ENCODE results near the gene CCS.

The CCS gene

DNA sequence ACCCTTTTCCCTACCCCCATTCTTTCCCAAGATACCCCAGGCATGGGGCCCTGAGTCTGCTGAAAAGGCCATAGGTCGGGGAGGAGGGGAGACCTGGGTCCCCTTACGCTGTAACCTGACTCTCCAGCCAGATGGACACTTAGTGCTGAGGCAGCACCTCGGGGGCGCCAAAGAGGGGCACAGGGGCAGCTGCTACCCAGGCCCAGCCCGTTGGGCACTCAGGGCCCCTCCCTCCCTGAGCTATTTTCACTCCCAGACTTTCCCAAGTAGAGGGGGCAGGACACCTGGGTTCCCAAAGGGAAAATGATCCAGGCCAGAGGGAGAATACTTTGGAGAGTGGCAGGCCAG is 45.3 kb upstream of the CCS start:
- TF ChIP-seq CTCF (IDR thresholded peaks at IDR 0.05; ENCODE audit: low read depth, low read length), result no peak
- no peak for DNase-seq (ENCODE audit: low read depth, low spot score)
- no peak overlapping the region for H3K4me3 ChIP-seq (ENCODE audit: low read depth, low read length)
- in situ Hi-C loops (cut with HindIII; ENCODE audit: low sequenced_read_pairs), result no loop called here

GRCh38 chr11:66548041-66548440 is 44.9 kb upstream of the CCS start:
- no peak for DNase-seq (ENCODE audit: low read depth, low spot score)
- TF ChIP-seq CTCF (IDR thresholded peaks at IDR 0.05; ENCODE audit: low read depth, low read length), result no peak
- in situ Hi-C loops (cut with HindIII; ENCODE audit: low sequenced_read_pairs), result no loop called here
- no peak overlapping the region for H3K4me3 ChIP-seq (ENCODE audit: low read depth, low read length)

- TF ChIP-seq CTCF (IDR thresholded peaks at IDR 0.05; ENCODE audit: low read depth, low read length), result no peak
- no peak overlapping the region for H3K4me3 ChIP-seq (ENCODE audit: low read depth, low read length)
- DNase-seq (ENCODE audit: low read depth, low spot score), result no peak
- in situ Hi-C loops (cut with HindIII; ENCODE audit: low sequenced_read_pairs), result no loop called here
These were observed 44.0 kb upstream of the CCS start for GRCh38 chr11:66548774-66549630.

DNA sequence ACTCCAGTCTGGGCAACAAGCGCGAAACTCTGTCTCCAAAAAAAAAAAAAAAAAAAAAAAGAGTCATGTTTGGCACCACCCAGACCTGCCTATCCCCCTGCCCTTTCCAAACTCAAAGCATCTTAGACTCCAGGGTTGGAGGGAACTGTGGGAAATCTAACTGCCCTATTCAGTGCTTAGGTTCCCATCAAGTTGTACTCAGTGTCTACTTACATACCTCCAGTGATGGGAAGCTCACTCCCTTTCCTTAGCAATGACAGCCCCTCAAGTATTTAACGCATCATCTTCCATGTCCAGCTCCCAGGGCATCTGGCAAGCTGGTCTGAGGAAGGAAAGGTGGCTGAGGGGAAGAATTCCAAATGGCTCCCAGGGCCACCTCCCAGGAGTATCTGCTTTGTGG is 43.3 kb upstream of the CCS start:
- in situ Hi-C loops (cut with HindIII; ENCODE audit: low sequenced_read_pairs), result no loop called here
- no peak overlapping the region for H3K4me3 ChIP-seq (ENCODE audit: low read depth, low read length)
- TF ChIP-seq CTCF (IDR thresholded peaks at IDR 0.05; ENCODE audit: low read depth, low read length), result no peak
- no peak for DNase-seq (ENCODE audit: low read depth, low spot score)

DNA sequence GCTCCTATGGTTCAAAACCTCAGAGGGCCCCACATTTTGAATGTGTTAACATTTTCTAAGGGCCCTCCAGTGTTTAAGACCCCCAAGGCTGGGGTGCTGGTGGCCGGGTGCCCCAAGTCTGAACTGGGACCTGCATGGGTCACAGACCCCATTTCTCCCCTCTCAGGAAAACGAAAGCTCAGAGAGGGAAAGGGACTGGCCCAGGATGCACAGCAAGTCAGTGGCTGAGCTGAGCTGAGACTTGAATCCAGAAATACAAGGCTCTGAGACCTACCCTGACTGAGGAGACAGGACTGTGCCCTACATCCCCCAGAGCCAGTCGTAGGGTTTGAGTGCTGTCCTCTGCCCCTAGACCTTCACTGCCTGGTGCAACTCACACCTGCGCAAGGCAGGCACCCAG is 42.1 kb upstream of the CCS start:
- no peak for DNase-seq (ENCODE audit: low read depth, low spot score)
- in situ Hi-C loops (cut with HindIII; ENCODE audit: low sequenced_read_pairs), result no loop called here
- TF ChIP-seq CTCF (IDR thresholded peaks at IDR 0.05; ENCODE audit: low read depth, low read length), result no peak
- H3K4me3 ChIP-seq (ENCODE audit: low read depth, low read length), result no peak overlapping the region

DNA sequence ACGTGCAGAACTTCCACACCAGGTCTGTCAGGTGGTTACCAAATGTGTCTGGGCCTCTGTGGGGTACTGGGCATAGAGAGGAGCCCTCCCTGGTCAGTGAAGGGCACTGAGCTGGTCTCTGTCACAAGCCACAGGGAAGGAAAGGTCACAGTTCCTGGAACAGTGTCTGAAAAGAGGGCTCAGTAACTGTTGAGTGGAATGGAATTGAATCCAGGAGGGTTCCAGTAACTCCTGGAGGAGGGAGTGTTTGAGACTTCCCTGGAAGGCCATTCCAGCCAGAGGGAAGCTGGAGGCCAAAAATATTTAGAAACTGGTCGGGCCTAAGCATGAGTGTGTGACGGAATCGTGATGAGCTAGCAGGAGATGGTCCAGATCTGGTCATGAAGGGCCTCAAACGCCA is 38.4 kb upstream of the CCS start:
- no peak for DNase-seq (ENCODE audit: low read depth, low spot score)
- TF ChIP-seq CTCF (IDR thresholded peaks at IDR 0.05; ENCODE audit: low read depth, low read length), result no peak
- no peak overlapping the region for H3K4me3 ChIP-seq (ENCODE audit: low read depth, low read length)
- in situ Hi-C loops (cut with HindIII; ENCODE audit: low sequenced_read_pairs), result no loop called here

All from astrocyte of the spinal cord (primary cell).